ENCODE measurements around the gene KRTAP10-12.

KRTAP10-12 gene

DNA sequence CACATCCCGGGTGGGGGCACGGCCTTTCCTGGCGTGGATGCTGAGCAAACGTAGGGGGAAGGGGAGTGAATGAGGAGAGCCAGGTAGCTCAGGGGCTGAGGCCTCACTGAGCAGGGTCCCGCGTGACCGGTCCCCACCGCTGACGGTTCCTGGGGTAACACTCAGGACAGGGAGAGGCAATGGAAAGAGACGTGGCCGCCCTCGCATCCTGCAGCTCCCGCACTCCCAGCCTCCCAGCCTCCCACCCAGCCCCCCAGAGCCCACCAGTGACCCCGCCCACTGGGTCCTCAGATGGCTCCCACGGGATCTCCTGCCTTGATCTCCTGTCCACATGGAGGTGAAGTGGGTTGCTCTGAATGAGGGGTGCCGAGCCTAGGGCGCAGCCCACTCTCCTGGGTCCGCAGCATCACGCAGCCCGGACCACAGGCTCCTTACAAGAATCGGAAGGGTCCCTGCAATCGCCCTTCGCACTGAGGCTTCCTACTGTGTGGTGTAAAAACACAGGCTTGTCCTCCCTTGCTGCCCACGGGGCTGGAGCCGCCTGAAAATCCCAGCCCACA is 12.0 kb downstream of the KRTAP10-12 start:
- H3K9me2 ChIP-seq (replicated peaks; ENCODE audit: insufficient read depth, low read length) = no peaks in the 10 kb centered on the region
- TF ChIP-seq CTCF (IDR thresholded peaks at IDR 0.05; ENCODE audit: low read length) (no peak), EZH2 (optimal IDR thresholded peaks at IDR 0.05; ENCODE audit: low read depth, low read length) (no peak), EZH2phosphoT487 (IDR thresholded peaks at IDR 0.05; ENCODE audit: low read length) (no peak)
- no peaks in the 10 kb centered on the region for H3K79me2 ChIP-seq (ENCODE audit: low read length)
- H3F3A ChIP-seq (ENCODE audit: insufficient read depth, low read length) = no peaks in the 10 kb centered on the region
- no peak overlapping the region for H2AFZ ChIP-seq (ENCODE audit: low read length)
- H3K4me3 ChIP-seq (ENCODE audit: low read length) = no peak overlapping the region
- H3K27me3 ChIP-seq (replicated peaks; ENCODE audit: insufficient read depth, low read length) = peaks cover 90% of the 10 kb centered on the region
- no peaks in the 10 kb centered on the region for H4K20me1 ChIP-seq (ENCODE audit: insufficient read depth, low read length)
- no peaks in the 10 kb centered on the region for H3K9me3 ChIP-seq (replicated peaks; ENCODE audit: insufficient read depth, low read length)
- H3K4me2 ChIP-seq (ENCODE audit: low read depth, low read length) = no peak overlapping the region
- no peak overlapping the region for H3K9ac ChIP-seq (ENCODE audit: low read length)
- no peak for DNase-seq
- H3K4me1 ChIP-seq (ENCODE audit: low read length) = no peaks in the 10 kb centered on the region
- H3K27ac ChIP-seq (ENCODE audit: low read length) = no peak overlapping the region
- no peaks in the 10 kb centered on the region for H3K36me3 ChIP-seq (replicated peaks; ENCODE audit: insufficient read depth, low read length)

GRCh38 chr21:44709426-44710293 is 12.7 kb downstream of the KRTAP10-12 start:
- Histone ChIP-seq H3K9ac (ENCODE audit: low read length) (no peak overlapping the region), H3K27ac (ENCODE audit: low read length) (no peak overlapping the region), H3K4me3 (ENCODE audit: low read length) (no peak overlapping the region), H3K27me3 (replicated peaks; ENCODE audit: insufficient read depth, low read length) (peaks cover 89% of the 10 kb centered on the region), H3K36me3 (replicated peaks; ENCODE audit: insufficient read depth, low read length) (no peaks in the 10 kb centered on the region), H4K20me1 (ENCODE audit: insufficient read depth, low read length) (no peaks in the 10 kb centered on the region), H2AFZ (ENCODE audit: low read length) (no peak overlapping the region), H3K4me1 (ENCODE audit: low read length) (no peaks in the 10 kb centered on the region), H3K9me2 (replicated peaks; ENCODE audit: insufficient read depth, low read length) (no peaks in the 10 kb centered on the region), H3K4me2 (ENCODE audit: low read depth, low read length) (no peak overlapping the region), H3K9me3 (replicated peaks; ENCODE audit: insufficient read depth, low read length) (no peaks in the 10 kb centered on the region), H3K79me2 (ENCODE audit: low read length) (no peaks in the 10 kb centered on the region), H3F3A (ENCODE audit: insufficient read depth, low read length) (no peaks in the 10 kb centered on the region)
- no peak for DNase-seq
- TF ChIP-seq CTCF (IDR thresholded peaks at IDR 0.05; ENCODE audit: low read length) (no peak), EZH2 (optimal IDR thresholded peaks at IDR 0.05; ENCODE audit: low read depth, low read length) (no peak), EZH2phosphoT487 (IDR thresholded peaks at IDR 0.05; ENCODE audit: low read length) (no peak)

DNA sequence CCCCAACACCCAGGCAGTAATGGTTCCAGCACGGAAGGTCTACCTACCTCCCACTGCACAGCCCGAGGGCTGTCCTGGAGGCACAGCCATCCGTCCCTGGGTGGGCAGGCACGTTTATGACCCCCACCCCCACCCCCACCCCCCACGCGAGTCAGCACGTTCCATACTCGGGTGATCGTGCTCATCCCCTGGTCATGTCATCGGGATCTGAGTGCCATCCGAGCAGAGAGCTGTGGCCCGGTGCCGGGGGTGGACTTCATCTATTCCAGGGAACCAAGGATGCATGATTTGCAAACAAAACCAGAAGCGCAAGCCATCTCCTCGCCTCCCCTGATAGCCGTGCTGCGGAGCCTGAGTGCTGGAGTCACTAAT is 13.3 kb downstream of the KRTAP10-12 start:
- TF ChIP-seq EZH2phosphoT487 (IDR thresholded peaks at IDR 0.05; ENCODE audit: low read length) (no peak), CTCF (IDR thresholded peaks at IDR 0.05; ENCODE audit: low read length) (no peak), EZH2 (optimal IDR thresholded peaks at IDR 0.05; ENCODE audit: low read depth, low read length) (no peak)
- DNase-seq = no peak
- H3K9me3 ChIP-seq (replicated peaks; ENCODE audit: insufficient read depth, low read length) = no peaks in the 10 kb centered on the region
- no peaks in the 10 kb centered on the region for H3K9me2 ChIP-seq (replicated peaks; ENCODE audit: insufficient read depth, low read length)
- H3K4me3 ChIP-seq (ENCODE audit: low read length) = no peak overlapping the region
- H3K4me2 ChIP-seq (ENCODE audit: low read depth, low read length) = no peak overlapping the region
- no peak overlapping the region for H3K27ac ChIP-seq (ENCODE audit: low read length)
- peaks cover 92% of the 10 kb centered on the region for H3K27me3 ChIP-seq (replicated peaks; ENCODE audit: insufficient read depth, low read length)
- no peaks in the 10 kb centered on the region for H3F3A ChIP-seq (ENCODE audit: insufficient read depth, low read length)
- no peaks in the 10 kb centered on the region for H3K36me3 ChIP-seq (replicated peaks; ENCODE audit: insufficient read depth, low read length)
- H3K4me1 ChIP-seq (ENCODE audit: low read length) = no peaks in the 10 kb centered on the region
- no peak overlapping the region for H3K9ac ChIP-seq (ENCODE audit: low read length)
- no peaks in the 10 kb centered on the region for H4K20me1 ChIP-seq (ENCODE audit: insufficient read depth, low read length)
- no peak overlapping the region for H2AFZ ChIP-seq (ENCODE audit: low read length)
- no peaks in the 10 kb centered on the region for H3K79me2 ChIP-seq (ENCODE audit: low read length)
